PC-3 (cell line): ENCODE measurements around the gene PSMB7.

Experiments used
- EZH2 ChIP-seq: fragments of 300-600 bp; sonication (generic); IDR thresholded peaks from one replicate; pipeline ENCODE4 v1.6.1; 2017; ENCODE audit warnings: antibody characterized with exemption, mild to moderate bottlenecking, low read length; ENCODE audit not compliant: unreplicated experiment
- EZH2phosphoT487 ChIP-seq: fragments of 300-600 bp; sonication (generic); IDR thresholded peaks from 2 replicates; pipeline ENCODE4 v1.6.1; 2018; ENCODE audit warnings: mild to moderate bottlenecking, antibody characterized with exemption, low read length, borderline replicate concordance
- TF ChIP-seq, protein P1 (sequence below): fragments of 300-600 bp; sonication (generic); conservative IDR thresholded peaks from 2 replicates; pipeline ENCODE4 v1.5.1; 2017; ENCODE audit warnings: antibody characterized with exemption, low read depth, mild to moderate bottlenecking, low read length

DNA sequence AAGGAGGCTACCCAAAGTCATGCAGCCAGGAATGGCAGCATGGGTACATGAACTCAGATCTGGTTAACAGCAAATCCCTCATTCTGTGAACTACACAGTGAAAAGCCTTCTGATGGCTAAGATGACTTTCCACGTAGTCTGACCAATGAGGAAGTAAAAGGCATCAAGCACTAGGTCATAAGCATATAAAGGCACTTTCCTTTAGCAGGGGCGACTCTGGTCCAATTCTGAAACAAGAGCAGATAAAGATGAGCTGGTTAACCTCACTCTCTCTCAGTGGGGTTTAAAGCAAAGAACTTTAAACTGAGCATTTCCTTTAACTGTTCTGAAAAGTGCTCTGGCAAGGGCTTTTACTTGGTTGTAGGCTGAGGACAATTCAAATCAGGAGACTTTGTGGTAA, 21.1 kb downstream of the PSMB7 start:
- TF ChIP-seq, protein P1, sequence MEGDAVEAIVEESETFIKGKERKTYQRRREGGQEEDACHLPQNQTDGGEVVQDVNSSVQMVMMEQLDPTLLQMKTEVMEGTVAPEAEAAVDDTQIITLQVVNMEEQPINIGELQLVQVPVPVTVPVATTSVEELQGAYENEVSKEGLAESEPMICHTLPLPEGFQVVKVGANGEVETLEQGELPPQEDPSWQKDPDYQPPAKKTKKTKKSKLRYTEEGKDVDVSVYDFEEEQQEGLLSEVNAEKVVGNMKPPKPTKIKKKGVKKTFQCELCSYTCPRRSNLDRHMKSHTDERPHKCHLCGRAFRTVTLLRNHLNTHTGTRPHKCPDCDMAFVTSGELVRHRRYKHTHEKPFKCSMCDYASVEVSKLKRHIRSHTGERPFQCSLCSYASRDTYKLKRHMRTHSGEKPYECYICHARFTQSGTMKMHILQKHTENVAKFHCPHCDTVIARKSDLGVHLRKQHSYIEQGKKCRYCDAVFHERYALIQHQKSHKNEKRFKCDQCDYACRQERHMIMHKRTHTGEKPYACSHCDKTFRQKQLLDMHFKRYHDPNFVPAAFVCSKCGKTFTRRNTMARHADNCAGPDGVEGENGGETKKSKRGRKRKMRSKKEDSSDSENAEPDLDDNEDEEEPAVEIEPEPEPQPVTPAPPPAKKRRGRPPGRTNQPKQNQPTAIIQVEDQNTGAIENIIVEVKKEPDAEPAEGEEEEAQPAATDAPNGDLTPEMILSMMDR: no peak
- TF ChIP-seq EZH2 (no peak), EZH2phosphoT487 (no peak)
